Measurements from ENCODE around the gene USP10.

USP10 gene
- 69.1 to 108 (median 96.3) reads per million in 4 donors for total RNA-seq

GRCh38 chr16:84699712-84700445 lies at the start of gene USP10:
Gene USP10 (plus strand): TSS chr16:84700000. CDS start chr16:84700091, 91 bp downstream.
- peak; percentile 76 to 88 (median 77) for DNase-seq

GRCh38 chr16:84650062-84650991 lies 49.5 kb upstream of the USP10 start:
- DNase-seq: no peak

GRCh38 chr16:84652566-84652965 lies 47.2 kb upstream of the USP10 start:
- peak in 2 of 5 donors; percentile 32 to 39 for DNase-seq

GRCh38 chr16:84654238-84654637 lies 45.6 kb upstream of the USP10 start:
- no peak for DNase-seq

- DNase-seq: no peak
Measured at GRCh38 chr16:84654998-84655397, 44.8 kb upstream of the USP10 start.

- DNase-seq: no peak
Measured at GRCh38 chr16:84656649-84657048, 43.2 kb upstream of the USP10 start.

GRCh38 chr16:84657229-84657837 lies 42.5 kb upstream of the USP10 start:
- DNase-seq: no peak

GRCh38 chr16:84658690-84659089 lies 41.1 kb upstream of the USP10 start:
- no peak for DNase-seq

GRCh38 chr16:84659656-84660300 lies 40.0 kb upstream of the USP10 start:
- no peak for DNase-seq

- DNase-seq: no peak
Measured at GRCh38 chr16:84660973-84661372, 38.8 kb upstream of the USP10 start.

- DNase-seq: no peak
Measured at GRCh38 chr16:84661418-84662060, 38.3 kb upstream of the USP10 start.

- DNase-seq: no peak
Measured at GRCh38 chr16:84662471-84662870, 37.3 kb upstream of the USP10 start.

GRCh38 chr16:84663433-84664101 lies 36.2 kb upstream of the USP10 start:
- DNase-seq: no peak

- no peak for DNase-seq
Measured at GRCh38 chr16:84665359-84665758, 34.4 kb upstream of the USP10 start.

GRCh38 chr16:84665843-84666242 lies 34.0 kb upstream of the USP10 start:
- no peak for DNase-seq

GRCh38 chr16:84667600-84668309 lies 32.0 kb upstream of the USP10 start:
- DNase-seq: no peak

- no peak for DNase-seq
Measured at GRCh38 chr16:84670063-84670462, 29.7 kb upstream of the USP10 start.

GRCh38 chr16:84672276-84673202 lies 27.3 kb upstream of the USP10 start:
- peak; percentile 62 to 80 (median 71) for DNase-seq

GRCh38 chr16:84673203-84673535 lies 26.6 kb upstream of the USP10 start:
- no peak for DNase-seq

GRCh38 chr16:84673561-84673960 lies 26.2 kb upstream of the USP10 start:
- DNase-seq: no peak

Data from T-helper 1 cell (primary cell).